ENCODE measurements around the gene FOXD4.
"Not testable (repeated sequence)": the region's sequence is repeated elsewhere in the genome, so short reads cannot be mapped to it uniquely, and the experiment has no call there.

Gene FOXD4

DNA sequence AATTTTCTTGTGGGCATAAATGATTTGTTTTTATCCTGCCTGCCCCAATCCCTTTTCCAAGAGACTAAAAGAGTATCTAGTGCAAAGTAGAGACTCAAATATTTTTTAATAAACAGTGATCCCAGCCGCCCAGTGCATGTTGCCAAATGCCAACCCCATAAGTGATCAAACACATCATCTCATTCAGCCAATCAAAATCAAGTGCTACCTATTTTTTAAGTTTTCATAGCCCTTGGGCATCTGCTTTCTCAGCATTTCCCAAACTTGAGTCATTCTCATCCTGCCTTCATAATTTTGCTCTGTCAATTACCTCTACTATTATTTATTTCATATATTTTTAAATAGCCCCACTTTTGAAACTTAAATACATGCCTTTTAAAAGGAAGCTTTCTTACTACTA, 27.4 kb downstream of the FOXD4 start:
- not testable (repeated sequence) for DNase-seq

DNA sequence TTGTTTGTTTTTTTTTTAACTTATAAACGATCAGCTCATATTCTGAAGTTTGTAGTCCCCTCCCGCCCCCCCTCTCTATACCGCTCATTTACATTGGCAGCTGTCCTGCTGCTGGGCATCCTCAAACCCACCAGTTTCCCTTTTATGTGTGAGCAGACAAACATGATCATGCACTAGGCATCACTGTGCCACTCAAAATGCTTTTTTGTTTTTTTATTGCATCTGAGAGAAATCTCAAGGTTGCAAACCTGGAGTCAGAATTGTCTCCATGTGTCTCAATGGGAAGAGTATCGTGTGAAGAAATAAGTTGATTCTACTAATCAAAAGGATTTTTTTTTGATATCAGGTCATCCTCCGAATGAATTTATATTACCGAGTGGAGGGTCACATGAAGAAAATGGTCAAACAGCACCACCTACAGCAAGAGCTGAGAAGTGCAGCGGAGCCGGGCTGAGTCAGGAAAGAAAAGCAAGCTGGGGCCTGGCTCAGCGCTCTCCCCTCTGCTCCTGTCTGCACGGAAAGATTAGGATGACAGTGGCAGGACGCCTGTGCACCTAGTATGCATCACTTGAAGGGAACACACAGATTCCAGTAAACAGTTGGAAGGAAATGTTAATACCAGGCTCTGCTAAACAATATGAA, 29.7 kb downstream of the FOXD4 start:
- not testable (repeated sequence) for DNase-seq

DNA sequence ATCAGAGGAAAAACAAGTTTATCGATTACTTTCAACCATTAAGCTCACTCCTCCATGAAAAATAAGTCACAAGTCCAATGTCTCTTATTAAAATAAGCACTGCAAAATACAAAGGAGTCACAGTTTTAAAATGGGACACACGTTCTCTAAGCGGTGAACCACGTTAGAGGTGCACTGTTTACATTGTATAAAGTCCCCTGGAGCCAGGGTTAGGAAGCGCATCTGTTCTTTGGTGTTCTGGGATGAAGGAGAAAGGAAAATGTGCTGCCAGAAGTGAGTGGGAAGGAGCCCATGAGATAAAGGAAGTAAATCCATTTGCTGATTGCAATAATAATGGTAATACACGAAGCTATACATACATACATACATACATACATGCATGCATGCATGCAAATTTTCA, 30.4 kb downstream of the FOXD4 start:
- DNase-seq: not testable (repeated sequence)

DNA sequence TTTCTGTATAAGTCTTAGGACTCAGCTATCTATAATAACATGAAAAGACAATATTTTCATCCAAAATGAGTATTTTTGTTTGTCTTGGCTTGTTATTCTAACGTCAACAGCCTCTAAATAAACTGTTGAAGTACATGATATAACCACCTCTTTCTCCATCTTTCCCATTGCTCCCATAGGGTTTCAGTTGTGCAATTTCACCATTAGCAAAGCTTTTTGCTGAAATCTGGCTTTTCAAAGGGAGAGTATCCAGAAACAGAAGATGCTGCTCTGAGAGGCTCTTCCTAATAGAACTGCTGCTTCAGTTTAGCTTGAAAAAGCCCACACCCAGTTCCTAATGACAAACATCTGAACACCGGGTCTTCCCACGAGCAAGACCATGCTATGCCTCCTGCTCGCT, 31.1 kb downstream of the FOXD4 start:
- DNase-seq: not testable (repeated sequence)

DNA sequence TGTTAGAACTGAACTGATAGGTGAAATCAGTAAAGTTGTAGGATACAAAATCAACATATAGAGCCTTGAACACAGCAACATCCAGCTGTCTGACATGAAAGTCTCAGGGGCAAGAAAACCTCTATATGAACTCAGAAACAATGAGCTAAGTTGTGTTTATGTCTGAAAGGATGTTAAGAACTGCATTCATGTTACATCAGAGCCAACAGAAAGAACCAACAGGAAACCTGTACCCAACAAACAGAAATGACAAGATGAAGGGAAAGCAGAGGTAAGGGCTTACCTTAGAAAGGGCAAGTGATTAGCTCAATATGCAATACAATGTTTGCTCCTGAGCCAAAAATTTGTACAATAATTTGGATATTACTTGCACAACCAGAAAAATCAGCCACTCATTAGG, 31.5 kb downstream of the FOXD4 start:
- not testable (repeated sequence) for DNase-seq

DNA sequence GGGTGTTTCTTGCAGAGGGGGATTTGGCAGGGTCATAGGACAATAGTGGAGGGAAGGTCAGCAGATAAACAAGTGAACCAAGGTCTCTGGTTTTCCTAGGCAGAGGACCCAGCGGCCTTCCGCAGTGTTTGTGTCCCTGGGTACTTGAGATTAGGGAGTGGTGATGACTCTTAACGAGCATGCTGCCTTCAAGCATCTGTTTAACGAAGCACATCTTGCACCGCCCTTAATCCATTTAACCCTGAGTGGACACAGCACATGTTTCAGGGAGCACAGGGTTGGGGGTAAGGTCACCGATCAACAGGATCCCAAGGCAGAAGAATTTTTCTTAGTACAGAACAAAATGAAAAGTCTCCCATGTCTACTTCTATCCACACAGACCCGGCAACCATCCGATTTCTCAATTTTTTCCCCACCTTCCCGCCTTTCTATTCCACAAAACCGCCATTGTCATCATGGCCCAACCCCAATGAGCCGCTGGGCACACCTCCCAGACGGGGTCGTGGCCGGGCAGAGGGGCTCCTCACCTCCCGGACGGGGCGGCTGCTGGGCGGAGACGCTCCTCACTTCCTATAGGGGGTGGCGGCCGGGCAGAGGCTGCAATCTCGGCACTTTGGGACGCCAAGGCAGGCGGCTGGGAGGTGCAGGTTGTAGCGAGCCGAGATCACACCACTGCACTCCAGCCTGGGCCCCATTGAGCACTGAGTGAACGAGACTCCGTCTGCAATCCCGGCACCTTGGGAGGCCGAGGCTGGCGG, 35.1 kb downstream of the FOXD4 start:
- not testable (repeated sequence) for DNase-seq

DNA sequence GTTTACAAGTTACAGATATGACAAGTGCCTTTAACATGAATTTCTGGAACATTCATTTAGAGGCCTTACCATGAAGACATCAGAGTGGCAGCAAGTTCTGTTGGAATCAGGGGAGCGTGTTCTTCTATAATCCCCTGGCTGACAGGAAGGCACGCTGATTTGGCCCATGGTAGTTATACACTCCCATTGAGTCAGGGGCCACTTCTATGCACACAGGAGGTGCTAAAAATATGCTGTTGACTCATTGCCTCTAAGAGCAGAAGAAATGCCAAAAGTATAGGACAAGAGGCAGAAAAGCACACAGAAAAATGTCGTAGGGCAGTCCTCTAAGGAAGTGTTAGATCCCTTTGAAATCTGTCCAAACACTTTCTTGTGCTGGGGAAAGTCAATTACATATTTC, 39.9 kb downstream of the FOXD4 start:
- DNase-seq: not testable (repeated sequence)

DNA sequence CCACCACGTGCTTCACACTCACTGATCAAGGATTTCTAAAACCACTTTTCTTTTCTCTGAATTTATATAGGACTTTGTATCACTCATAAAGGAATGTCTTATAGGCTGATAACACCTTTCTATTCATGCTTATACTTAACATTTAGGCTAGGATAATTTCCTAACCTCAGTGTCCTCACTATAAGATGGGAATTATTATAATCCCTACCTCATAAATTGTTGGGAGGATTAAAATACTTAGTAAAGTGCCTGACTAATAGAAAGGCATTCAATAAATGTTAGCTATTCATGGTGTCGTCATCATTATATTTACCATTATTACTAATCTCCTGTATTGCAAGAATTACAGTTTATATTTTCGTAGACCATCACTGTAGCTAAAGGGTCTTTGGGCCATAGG, 41.8 kb downstream of the FOXD4 start:
- not testable (repeated sequence) for DNase-seq

DNA sequence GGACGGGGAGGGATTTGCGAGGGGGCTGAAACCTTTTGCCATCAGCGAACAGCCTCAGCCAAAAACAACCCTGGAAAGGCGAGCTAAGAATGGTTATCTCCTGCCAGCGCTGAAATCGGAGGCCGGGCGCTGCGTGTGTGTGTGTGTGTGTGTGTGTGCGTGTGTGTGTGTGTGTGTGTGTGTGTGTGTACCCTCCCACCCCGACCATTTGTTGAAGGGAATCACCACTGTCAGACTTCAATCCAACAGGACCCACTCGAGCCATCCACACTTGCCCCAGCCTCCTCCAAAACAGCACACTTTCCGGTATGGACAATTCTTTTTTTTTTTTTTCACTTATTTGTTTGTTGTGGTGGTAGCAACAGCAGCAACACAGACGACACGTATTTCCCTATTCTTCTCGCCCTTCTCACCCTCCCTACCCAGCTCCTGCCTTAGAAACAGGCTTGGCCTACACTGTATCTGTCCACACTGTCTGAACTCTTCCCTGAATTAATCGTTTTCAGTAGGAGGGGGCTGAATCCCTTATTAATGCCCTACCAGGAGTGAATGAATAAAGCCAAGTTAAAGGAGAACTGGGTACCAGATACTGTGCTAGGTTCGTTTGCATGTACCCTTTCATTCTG, 44.2 kb downstream of the FOXD4 start:
- not testable (repeated sequence) for DNase-seq

DNA sequence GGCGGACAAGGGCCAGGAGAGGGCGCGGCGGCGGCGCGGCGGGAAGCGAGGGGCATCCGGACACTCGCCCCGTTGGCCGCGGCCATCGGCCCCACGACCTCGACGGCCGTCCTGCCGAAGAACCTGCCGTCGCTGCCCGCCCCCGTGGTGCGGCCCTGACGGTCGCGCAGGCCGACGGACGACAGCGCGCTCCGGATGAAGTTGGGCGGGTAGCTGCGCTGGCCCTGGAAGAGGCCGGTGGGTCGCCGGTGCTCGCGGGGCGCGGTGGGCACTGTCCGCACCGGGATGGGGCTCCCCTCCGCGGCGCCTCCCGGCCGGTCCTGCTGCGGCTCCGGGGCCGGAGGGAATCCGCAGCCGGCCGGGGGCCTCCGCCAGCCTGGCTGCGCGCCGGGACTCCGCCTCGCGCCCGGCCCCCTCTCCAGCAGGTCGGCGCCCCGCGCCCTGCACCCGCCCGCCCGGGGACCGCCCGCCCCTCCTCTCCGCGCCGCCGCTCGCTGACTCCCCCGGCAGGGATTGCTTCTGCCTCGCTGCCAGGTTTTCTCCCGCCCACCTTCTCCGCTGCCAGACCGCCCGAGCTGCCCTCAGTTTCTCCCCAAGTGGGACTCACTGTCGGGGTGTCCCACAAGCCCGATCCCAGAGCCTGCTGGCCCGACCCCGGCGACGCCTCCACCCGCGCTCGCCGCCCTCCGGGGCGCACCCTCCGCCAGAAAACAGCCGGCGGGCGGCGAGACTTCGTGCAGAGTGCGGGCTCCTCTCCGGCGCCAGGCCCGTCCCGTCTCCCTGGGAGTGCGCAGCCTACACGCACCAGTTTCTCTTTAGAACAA, 44.9 kb downstream of the FOXD4 start:
- DNase-seq: peak in 1 of 5 experiments; percentile 13
